HG03103 (cell line): Measurements from ENCODE around the gene CA7.
"Not testable (repeated sequence)": the region's sequence is repeated elsewhere in the genome, so short reads cannot be mapped to it uniquely, and the experiment has no call there.

Source experiments
- ATAC-seq: cut with Tn5 transposase; IDR thresholded peaks from one replicate; pipeline ENCODE4 v1.9.1; 2021; ENCODE audit warnings: low read depth; ENCODE audit not compliant: unreplicated experiment

CA7 gene

GRCh38 chr16:66845791-66846221 is 1.6 kb downstream of the CA7 start:
- ATAC-seq = no peak

- ATAC-seq = no peak
Measured at GRCh38 chr16:66846266-66846665, 2.1 kb downstream of the CA7 start.

- ATAC-seq = no peak
Measured at GRCh38 chr16:66846831-66847230, 2.6 kb downstream of the CA7 start.

GRCh38 chr16:66847533-66848067 is 3.4 kb downstream of the CA7 start:
- no peak for ATAC-seq

- ATAC-seq = no peak
Measured at GRCh38 chr16:66848172-66848571, 4.0 kb downstream of the CA7 start.

- ATAC-seq = no peak
Measured at GRCh38 chr16:66849021-66849420, 4.8 kb downstream of the CA7 start.

GRCh38 chr16:66849549-66849948 is 5.3 kb downstream of the CA7 start:
- no peak for ATAC-seq

DNA sequence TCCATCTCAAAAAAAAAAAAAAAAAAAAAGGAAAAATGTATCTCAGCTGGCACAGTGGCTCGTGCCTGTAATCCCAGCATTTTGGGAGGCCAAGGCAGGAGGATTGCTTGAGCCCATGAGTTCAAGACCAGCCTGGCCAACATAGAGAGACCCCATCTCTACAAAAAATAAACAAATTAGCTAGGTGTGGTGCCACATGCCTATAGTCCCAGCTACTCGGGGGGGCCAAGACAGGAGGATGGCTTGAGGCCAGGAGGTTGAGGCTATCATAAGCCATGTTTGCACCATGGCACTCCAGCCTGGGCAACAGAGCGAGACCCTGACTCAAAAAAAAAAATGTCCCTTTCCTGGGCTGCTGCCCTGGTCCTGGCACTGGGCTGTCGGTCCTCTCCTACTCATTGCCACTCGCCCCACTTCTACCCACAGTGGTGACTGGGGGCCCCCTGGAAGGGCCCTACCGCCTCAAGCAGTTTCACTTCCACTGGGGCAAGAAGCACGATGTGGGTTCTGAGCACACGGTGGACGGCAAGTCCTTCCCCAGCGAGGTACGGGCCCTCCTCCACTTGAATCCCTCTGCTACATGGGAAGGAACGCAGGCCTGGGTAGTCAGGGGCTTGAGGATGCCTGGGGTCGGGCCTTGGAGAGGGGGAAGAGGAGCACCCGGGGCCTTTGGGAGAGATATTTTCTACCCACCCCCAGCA is 6.1 kb downstream of the CA7 start:
- no peak for ATAC-seq

- ATAC-seq = no peak
Measured at GRCh38 chr16:66851166-66851964, 7.2 kb downstream of the CA7 start.

GRCh38 chr16:66853261-66854139 is 9.3 kb downstream of the CA7 start:
- ATAC-seq = no peak

- ATAC-seq = no peak
Measured at GRCh38 chr16:66856184-66856730, 12.0 kb downstream of the CA7 start.

DNA sequence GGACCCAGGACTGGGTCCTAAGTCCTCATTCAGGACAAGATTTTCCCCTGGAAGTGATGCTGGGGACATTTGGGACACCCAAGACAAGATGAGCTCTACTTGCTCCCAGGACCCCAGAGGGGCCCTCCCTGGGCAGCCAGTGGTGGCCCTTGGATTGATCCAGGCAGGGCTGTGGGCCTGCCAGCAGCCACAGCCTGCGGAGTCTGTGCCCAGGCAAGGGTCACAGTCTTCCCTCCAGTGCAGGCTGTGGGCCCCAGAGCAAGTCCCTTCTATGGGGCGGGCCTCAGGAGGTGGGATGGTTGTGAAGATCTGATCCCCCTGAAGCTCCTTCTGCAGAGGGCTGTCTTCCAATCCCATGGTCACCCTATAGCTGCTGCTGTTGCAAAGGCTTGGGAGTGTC is 12.6 kb downstream of the CA7 start:
- ATAC-seq = no peak

- ATAC-seq = no peak
Measured at GRCh38 chr16:66857437-66857836, 13.2 kb downstream of the CA7 start.

DNA sequence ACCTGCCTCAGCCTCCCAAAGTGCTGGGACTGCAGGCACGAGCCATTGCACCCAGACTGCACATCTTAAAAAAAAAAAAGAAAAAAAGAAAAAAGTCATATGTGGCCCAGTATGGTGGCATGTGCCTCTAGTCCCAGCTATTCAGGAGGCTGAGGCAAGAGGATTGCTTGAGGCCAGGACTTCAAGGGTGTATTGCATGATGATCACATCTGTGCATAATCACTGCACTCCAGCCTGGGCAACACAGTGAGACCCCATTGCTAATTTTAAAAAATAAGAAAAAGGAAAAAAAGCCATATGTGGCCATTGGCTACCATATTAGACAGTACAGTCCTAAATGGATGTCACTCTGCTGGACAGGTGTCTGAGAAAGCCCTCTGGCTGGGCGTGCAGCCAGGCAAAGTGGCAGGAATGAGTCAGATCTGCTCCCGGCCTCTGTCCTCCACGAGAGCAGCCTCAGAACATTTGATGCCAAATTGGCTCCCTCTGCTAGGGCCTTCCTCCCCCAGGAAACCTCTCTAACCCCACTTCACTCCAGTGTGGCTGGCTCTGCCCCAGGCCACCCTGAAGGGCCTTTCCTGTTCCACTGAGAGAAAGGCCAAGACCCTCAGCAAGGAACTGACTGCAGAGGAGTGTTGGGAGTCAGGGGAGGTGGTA is 14.7 kb downstream of the CA7 start:
- no peak for ATAC-seq

GRCh38 chr16:66859397-66860068 is 15.3 kb downstream of the CA7 start:
- ATAC-seq = no peak

DNA sequence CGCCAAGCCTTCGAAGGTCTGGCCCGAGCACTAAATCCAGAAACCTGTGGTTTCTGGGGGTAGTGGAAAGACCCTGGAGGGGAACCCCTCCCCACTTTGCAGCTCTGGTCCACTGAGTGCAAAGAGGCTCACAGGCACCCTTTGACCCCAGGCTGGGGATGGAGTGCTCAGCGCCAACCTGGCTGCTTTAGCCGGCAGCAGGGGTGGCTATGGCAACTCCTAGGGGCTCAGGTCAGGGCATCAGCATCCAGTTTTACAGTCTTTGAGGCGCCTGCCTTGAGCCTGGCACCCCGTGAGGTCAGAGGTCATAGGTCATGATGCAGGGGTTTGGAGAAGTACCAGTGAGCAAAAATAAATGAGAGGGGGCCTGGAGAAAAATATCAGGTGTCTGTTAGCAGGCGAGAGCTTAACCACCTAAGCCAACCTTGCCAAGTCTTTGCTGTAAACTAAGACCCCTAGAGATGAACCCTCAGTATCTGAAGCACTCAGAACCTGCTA is 17.9 kb downstream of the CA7 start:
- ATAC-seq = no peak

DNA sequence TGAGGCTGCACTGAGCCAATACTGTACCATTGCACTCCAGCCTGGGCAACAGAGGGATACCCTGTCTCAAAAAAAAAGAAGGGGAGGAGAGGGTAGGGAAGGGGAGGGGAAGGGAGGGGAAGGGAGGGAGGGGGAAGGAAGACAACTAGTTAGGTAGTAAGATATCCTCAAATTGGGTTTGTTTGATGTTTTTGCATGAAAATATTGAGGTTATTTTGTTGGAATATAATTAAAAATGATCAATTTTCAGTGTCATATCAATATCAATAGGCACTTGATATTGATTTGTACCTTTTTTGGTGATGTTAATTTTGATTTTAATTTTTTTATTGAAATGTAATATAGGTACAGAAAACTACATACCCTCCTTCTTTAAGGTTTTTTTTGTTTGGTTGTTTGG is 19.5 kb downstream of the CA7 start:
- no peak for ATAC-seq

- no peak for ATAC-seq
Measured at GRCh38 chr16:66869424-66869823, 25.2 kb downstream of the CA7 start.

DNA sequence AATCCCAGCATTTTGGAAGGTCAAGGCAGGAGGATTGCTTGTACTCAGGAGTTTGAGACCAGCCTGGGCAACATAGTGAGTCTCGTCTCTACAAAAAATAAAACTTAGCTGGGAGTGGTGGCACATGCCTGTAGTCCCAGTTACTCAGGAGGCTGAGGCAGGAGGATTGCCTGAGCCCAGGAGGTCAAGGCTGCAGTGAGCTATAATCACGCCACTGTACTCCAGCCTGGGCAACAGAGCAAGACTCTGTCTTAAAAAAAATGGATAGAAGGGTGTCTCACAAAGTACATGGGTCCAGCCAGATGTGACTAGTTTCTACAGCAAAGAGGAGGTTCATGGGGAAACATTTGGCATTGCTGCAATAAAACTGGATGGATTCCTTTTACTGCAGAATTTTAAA is 27.1 kb downstream of the CA7 start:
- not testable (repeated sequence) for ATAC-seq
